ENCODE results near the gene C19orf81.

C19orf81 gene

GRCh38 chr19:50661023-50661422 is 11.8 kb downstream of the C19orf81 start:
- H3K9ac ChIP-seq, result no peak overlapping the region
- TF ChIP-seq CTCF (conservative IDR thresholded peaks at IDR 0.05; ENCODE audit: low read depth, low read length), result no peak
- no peaks in the 10 kb centered on the region for H4K20me1 ChIP-seq (ENCODE audit: insufficient read depth)
- no peaks in the 10 kb centered on the region for H3K4me1 ChIP-seq (ENCODE audit: low read depth, poor library complexity, severe bottlenecking)
- no peak overlapping the region for H2AFZ ChIP-seq (ENCODE audit: low read depth)
- no peaks in the 10 kb centered on the region for H3K79me2 ChIP-seq (ENCODE audit: insufficient read depth, low read depth)
- H3K4me3 ChIP-seq (IDR thresholded peaks at IDR 0.05; ENCODE audit: insufficient read depth, low read depth, low read length), result no peak overlapping the region
- no peaks in the 10 kb centered on the region for H3K27me3 ChIP-seq (ENCODE audit: insufficient read depth, low read depth)
- H3K27ac ChIP-seq, result no peak overlapping the region
- H3K4me2 ChIP-seq, result no peak overlapping the region
- no peaks in the 10 kb centered on the region for H3K36me3 ChIP-seq (ENCODE audit: insufficient read depth)

GRCh38 chr19:50661766-50662650 is 12.8 kb downstream of the C19orf81 start:
- Histone ChIP-seq H3K4me1 (ENCODE audit: low read depth, poor library complexity, severe bottlenecking) (no peaks in the 10 kb centered on the region), H3K4me3 (IDR thresholded peaks at IDR 0.05; ENCODE audit: insufficient read depth, low read depth, low read length) (no peak overlapping the region), H3K79me2 (ENCODE audit: insufficient read depth, low read depth) (no peaks in the 10 kb centered on the region), H3K27me3 (ENCODE audit: insufficient read depth, low read depth) (no peaks in the 10 kb centered on the region), H3K36me3 (ENCODE audit: insufficient read depth) (no peaks in the 10 kb centered on the region), H2AFZ (ENCODE audit: low read depth) (no peak overlapping the region), H3K27ac (no peak overlapping the region), H4K20me1 (ENCODE audit: insufficient read depth) (no peaks in the 10 kb centered on the region), H3K4me2 (no peak overlapping the region), H3K9ac (no peak overlapping the region)
- TF ChIP-seq CTCF (conservative IDR thresholded peaks at IDR 0.05; ENCODE audit: low read depth, low read length), result no peak

- H2AFZ ChIP-seq (ENCODE audit: low read depth), result no peak overlapping the region
- no peaks in the 10 kb centered on the region for H3K36me3 ChIP-seq (ENCODE audit: insufficient read depth)
- H3K27ac ChIP-seq, result no peak overlapping the region
- H3K4me1 ChIP-seq (ENCODE audit: low read depth, poor library complexity, severe bottlenecking), result no peaks in the 10 kb centered on the region
- H3K4me3 ChIP-seq (IDR thresholded peaks at IDR 0.05; ENCODE audit: insufficient read depth, low read depth, low read length), result no peak overlapping the region
- H3K9ac ChIP-seq, result no peak overlapping the region
- no peaks in the 10 kb centered on the region for H4K20me1 ChIP-seq (ENCODE audit: insufficient read depth)
- no peak for TF ChIP-seq CTCF (conservative IDR thresholded peaks at IDR 0.05; ENCODE audit: low read depth, low read length)
- no peak overlapping the region for H3K4me2 ChIP-seq
- H3K27me3 ChIP-seq (ENCODE audit: insufficient read depth, low read depth), result no peaks in the 10 kb centered on the region
- no peaks in the 10 kb centered on the region for H3K79me2 ChIP-seq (ENCODE audit: insufficient read depth, low read depth)
These were observed 13.6 kb downstream of the C19orf81 start for GRCh38 chr19:50662651-50663481.

- H3K4me2 ChIP-seq, result no peak overlapping the region
- H3K4me3 ChIP-seq (IDR thresholded peaks at IDR 0.05; ENCODE audit: insufficient read depth, low read depth, low read length), result no peak overlapping the region
- H4K20me1 ChIP-seq (ENCODE audit: insufficient read depth), result no peaks in the 10 kb centered on the region
- H3K27ac ChIP-seq, result no peak overlapping the region
- H3K79me2 ChIP-seq (ENCODE audit: insufficient read depth, low read depth), result no peaks in the 10 kb centered on the region
- no peaks in the 10 kb centered on the region for H3K27me3 ChIP-seq (ENCODE audit: insufficient read depth, low read depth)
- no peak overlapping the region for H2AFZ ChIP-seq (ENCODE audit: low read depth)
- no peak overlapping the region for H3K9ac ChIP-seq
- H3K36me3 ChIP-seq (ENCODE audit: insufficient read depth), result no peaks in the 10 kb centered on the region
- no peaks in the 10 kb centered on the region for H3K4me1 ChIP-seq (ENCODE audit: low read depth, poor library complexity, severe bottlenecking)
- TF ChIP-seq CTCF (conservative IDR thresholded peaks at IDR 0.05; ENCODE audit: low read depth, low read length), result no peak
These were observed 14.2 kb downstream of the C19orf81 start for GRCh38 chr19:50663482-50663790.
